MCF 10A (cell line): ENCODE data around the gene HTR6. TPM values are rescaled to one million over a fixed set of nuclear protein-coding genes. Genes with fewer than 3 reads are reported as not detected.

Experiments used
- BruUV-seq: library from RNA; stranded (reverse); fragments of 400-500 nt; replicated peaks from 2 replicates; lab custom pipeline; 2021; lab: Mats Ljungman, UMichigan
- CTCF ChIA-PET: fragments of 300-600 bp; sonication (Branson Sonifier 250); formaldehyde crosslinking; extraction: SDS; loops from one replicate; lab custom pipeline; 2021; ENCODE audit warnings: antibody characterized with exemption, inconsistent platforms; lab: Yijun Ruan, JAX
- POLR2A ChIA-PET: fragments of 300-600, 350-650 bp; sonication (Branson Sonifier 250); formaldehyde crosslinking; extraction: SDS; loops from one replicate; lab custom pipeline; 2020; ENCODE audit warnings: antibody characterized with exemption, inconsistent platforms; lab: Yijun Ruan, JAX
- DNase-seq: peaks from one replicate; pipeline ENCODE4 v3.0.0-alpha.2; 2018; ENCODE audit not compliant: unreplicated experiment
- H3K27ac Mint-ChIP-seq: one replicate; pipeline ENCODE4 v1.8.0; 2022; ENCODE audit warnings: mild to moderate bottlenecking, low read depth, mixed read lengths; ENCODE audit not compliant: unreplicated experiment
- H3K27me3 Mint-ChIP-seq: one replicate; pipeline ENCODE4 v1.8.0; 2022; ENCODE audit warnings: mixed read lengths; ENCODE audit not compliant: insufficient read depth, unreplicated experiment
- H3K36me3 Mint-ChIP-seq: one replicate; pipeline ENCODE4 v1.8.0; 2022; ENCODE audit warnings: mild to moderate bottlenecking, moderate library complexity, mixed read lengths; ENCODE audit not compliant: insufficient read depth, unreplicated experiment
- H3K4me1 Mint-ChIP-seq: one replicate; pipeline ENCODE4 v1.8.0; 2022; ENCODE audit warnings: mixed read lengths; ENCODE audit not compliant: insufficient read depth, unreplicated experiment
- H3K4me3 Mint-ChIP-seq: one replicate; pipeline ENCODE4 v1.8.0; 2022; ENCODE audit warnings: mild to moderate bottlenecking, moderate library complexity, mixed read lengths; ENCODE audit not compliant: unreplicated experiment
- H3K9me3 Mint-ChIP-seq: one replicate; pipeline ENCODE4 v1.8.0; 2022; ENCODE audit warnings: mixed read lengths; ENCODE audit not compliant: unreplicated experiment
- intact Hi-C: fragments of 100-400 bp; cut with micrococcal nuclease; formaldehyde crosslinking; loops from 2 replicates; pipeline ENCODE4 v1.14.1; 2022
- total RNA-seq: library from RNA; stranded (reverse); gene quantifications from 2 replicates; pipeline ENCODE4 v1.2.3, GENCODE V29; 2022
- TF ChIP-seq, protein P1 (sequence below): fragments of 200-600 bp; IDR thresholded peaks from one replicate; pipeline ENCODE4 v1.8.0; 2022; ENCODE audit warnings: antibody characterized with exemption, mild to moderate bottlenecking; ENCODE audit not compliant: unreplicated experiment

Gene HTR6
- total RNA-seq, 1 experiment from 2014 or later: not detected

DNA sequence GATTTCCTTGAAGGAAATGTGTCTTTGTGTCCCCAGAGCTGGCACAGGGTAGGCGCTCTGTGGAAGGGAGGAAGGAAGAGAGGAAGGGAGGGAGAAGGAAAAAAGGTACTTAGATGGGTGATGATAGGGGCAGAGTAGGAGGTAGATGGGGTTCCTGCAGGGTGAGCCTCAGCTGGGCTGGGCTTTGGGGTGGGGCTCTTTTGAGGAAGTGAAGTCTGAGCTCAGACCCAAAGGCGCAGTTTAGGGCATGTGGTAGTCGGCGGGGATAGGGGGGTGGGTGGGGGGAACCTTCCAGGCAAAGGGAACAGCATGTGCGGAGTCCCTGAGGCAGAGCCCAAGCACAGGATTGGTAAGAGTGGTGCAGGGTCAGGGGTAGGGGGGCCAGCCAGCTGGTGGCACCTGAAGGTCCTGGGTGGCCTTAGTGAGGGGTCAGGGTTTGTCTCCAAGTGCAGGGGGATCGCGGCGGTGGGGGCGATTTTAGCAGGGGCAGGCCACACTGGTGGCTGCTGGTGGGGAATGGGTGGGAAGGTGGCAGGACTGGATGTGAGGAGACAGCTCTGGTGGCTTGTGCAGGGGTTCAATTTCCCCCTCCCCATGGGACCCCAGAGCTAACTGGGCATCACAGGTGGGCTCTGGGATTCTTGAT lies 8.4 kb upstream of the HTR6 start:
- H3K4me1 Mint-ChIP-seq: peaks cover 28% of the 10 kb centered on the region
- no peaks in the 10 kb centered on the region for H3K9me3 Mint-ChIP-seq
- H3K4me3 Mint-ChIP-seq: no peak overlapping the region
- ChIA-PET POLR2A (no interaction called here), CTCF (interaction anchor here (0.6 to 1.7 kb wide), 3 partner anchors 93 to 312 kb away, joined by 3 to 8 read pairs (median 5); no protein-coding TSS in a partner anchor)
- DNase-seq: no peak
- H3K27me3 Mint-ChIP-seq: no peaks in the 10 kb centered on the region
- H3K36me3 Mint-ChIP-seq: peaks cover 40% of the 10 kb centered on the region
- TF ChIP-seq, protein P1, sequence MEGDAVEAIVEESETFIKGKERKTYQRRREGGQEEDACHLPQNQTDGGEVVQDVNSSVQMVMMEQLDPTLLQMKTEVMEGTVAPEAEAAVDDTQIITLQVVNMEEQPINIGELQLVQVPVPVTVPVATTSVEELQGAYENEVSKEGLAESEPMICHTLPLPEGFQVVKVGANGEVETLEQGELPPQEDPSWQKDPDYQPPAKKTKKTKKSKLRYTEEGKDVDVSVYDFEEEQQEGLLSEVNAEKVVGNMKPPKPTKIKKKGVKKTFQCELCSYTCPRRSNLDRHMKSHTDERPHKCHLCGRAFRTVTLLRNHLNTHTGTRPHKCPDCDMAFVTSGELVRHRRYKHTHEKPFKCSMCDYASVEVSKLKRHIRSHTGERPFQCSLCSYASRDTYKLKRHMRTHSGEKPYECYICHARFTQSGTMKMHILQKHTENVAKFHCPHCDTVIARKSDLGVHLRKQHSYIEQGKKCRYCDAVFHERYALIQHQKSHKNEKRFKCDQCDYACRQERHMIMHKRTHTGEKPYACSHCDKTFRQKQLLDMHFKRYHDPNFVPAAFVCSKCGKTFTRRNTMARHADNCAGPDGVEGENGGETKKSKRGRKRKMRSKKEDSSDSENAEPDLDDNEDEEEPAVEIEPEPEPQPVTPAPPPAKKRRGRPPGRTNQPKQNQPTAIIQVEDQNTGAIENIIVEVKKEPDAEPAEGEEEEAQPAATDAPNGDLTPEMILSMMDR: no peak
- H3K27ac Mint-ChIP-seq: no peak overlapping the region
- no TSS peak for BruUV-seq
- intact Hi-C loops: no loop called here

DNA sequence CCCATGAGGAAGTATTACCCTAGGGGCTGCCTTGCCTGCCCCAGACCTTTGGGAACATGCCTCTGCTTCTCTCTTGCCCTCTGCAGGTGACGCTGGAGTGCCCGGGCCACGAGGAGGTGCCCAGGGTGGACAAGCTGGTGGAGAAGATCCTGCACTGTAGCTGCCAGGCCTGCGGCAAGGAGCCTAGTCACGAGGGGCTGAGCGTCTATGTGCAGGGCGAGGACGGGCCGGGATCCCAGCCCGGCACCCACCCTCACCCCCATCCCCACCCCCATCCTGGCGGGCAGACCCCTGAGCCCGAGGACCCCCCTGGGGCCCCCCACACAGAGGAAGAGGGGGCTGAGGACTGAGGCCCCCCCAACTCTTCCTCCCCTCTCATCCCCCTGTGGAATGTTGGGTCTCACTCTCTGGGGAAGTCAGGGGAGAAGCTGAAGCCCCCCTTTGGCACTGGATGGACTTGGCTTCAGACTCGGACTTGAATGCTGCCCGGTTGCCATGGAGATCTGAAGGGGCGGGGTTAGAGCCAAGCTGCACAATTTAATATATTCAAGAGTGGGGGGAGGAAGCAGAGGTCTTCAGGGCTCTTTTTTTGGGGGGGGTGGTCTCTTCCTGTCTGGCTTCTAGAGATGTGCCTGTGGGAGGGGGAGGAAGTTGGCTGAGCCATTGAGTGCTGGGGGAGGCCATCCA lies 7.8 kb upstream of the HTR6 start:
- H3K4me1 Mint-ChIP-seq: peaks cover 21% of the 10 kb centered on the region
- H3K27me3 Mint-ChIP-seq: no peaks in the 10 kb centered on the region
- no peaks in the 10 kb centered on the region for H3K9me3 Mint-ChIP-seq
- no peak overlapping the region for H3K27ac Mint-ChIP-seq
- POLR2A ChIA-PET: interaction anchor here (0.6 kb wide), 1 partner anchor 446 kb away, joined by 3 read pairs; no protein-coding TSS in a partner anchor
- BruUV-seq: no TSS peak
- DNase-seq: no peak
- CTCF ChIA-PET: interaction anchor here (0.6 to 1.7 kb wide), 4 partner anchors 11 to 313 kb away, joined by 3 to 8 read pairs (median 4); no protein-coding TSS in a partner anchor
- H3K36me3 Mint-ChIP-seq: peaks cover 36% of the 10 kb centered on the region
- H3K4me3 Mint-ChIP-seq: no peak overlapping the region
- TF ChIP-seq, protein P1: no peak
- intact Hi-C loops: no loop called here

DNA sequence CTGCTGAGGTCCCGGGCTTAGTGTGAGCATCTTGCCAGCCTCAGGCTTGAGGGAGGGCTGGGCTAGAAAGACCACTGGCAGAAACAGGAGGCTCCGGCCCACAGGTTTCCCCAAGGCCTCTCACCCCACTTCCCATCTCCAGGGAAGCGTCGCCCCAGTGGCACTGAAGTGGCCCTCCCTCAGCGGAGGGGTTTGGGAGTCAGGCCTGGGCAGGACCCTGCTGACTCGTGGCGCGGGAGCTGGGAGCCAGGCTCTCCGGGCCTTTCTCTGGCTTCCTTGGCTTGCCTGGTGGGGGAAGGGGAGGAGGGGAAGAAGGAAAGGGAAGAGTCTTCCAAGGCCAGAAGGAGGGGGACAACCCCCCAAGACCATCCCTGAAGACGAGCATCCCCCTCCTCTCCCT lies 7.2 kb upstream of the HTR6 start:
- ChIA-PET CTCF (interaction anchor here (0.7 to 1.7 kb wide), 3 partner anchors 10 to 313 kb away, joined by 4 to 8 read pairs (median 5); no protein-coding TSS in a partner anchor), POLR2A (interaction anchor here (0.6 kb wide), 2 partner anchors 46 to 446 kb away, joined by 3 read pairs; no protein-coding TSS in a partner anchor)
- BruUV-seq: TSS peak; percentile 70
- TF ChIP-seq, protein P1: no peak
- peaks cover 32% of the 10 kb centered on the region for H3K36me3 Mint-ChIP-seq
- intact Hi-C loops: no loop called here
- no peaks in the 10 kb centered on the region for H3K27me3 Mint-ChIP-seq
- no peak overlapping the region for H3K27ac Mint-ChIP-seq
- H3K4me1 Mint-ChIP-seq: peaks cover 18% of the 10 kb centered on the region
- DNase-seq: no peak
- H3K4me3 Mint-ChIP-seq: no peak overlapping the region
- H3K9me3 Mint-ChIP-seq: no peaks in the 10 kb centered on the region

DNA sequence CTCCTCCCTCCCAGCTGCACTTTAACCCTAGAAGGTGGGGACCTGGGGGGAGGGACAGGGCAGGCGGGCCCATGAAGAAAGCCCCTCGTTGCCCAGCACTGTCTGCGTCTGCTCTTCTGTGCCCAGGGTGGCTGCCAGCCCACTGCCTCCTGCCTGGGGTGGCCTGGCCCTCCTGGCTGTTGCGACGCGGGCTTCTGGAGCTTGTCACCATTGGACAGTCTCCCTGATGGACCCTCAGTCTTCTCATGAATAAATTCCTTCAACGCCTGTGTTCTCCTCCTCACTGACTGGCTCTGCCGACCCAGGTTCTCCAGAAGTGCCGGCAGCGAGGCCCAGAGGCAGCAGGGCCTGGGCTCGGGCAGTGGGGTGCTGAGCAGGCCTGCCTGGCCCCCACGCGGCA lies 6.5 kb upstream of the HTR6 start:
- H3K27ac Mint-ChIP-seq: no peak overlapping the region

More for the DNA sequence above, 6.5 kb upstream of the HTR6 start:
- POLR2A ChIA-PET: interaction anchor here (0.6 kb wide), 1 partner anchor 45 kb away, joined by 3 read pairs; no protein-coding TSS in a partner anchor
- Mint-ChIP-seq H3K4me1 (peaks cover 18% of the 10 kb centered on the region), H3K4me3 (no peak overlapping the region), H3K27me3 (no peaks in the 10 kb centered on the region), H3K36me3 (peaks cover 32% of the 10 kb centered on the region), H3K9me3 (no peaks in the 10 kb centered on the region)
- CTCF ChIA-PET: no interaction called here
- no TSS peak for BruUV-seq
- intact Hi-C loops: no loop called here
- TF ChIP-seq, protein P1: no peak
- DNase-seq: no peak
